H1 (cell line): ENCODE results near the gene CDC42SE1. TPM values are rescaled to one million over a fixed set of nuclear protein-coding genes. Genes with fewer than 3 reads are reported as not detected.

Experiments
- polyA plus RNA-seq, 7 experiments: library from polyadenylated mRNA; depleted of rRNA in 3 of 7; stranded (reverse) in 5 of 7; unstranded in 2 of 7; fragments of >200 nt in 5 of 7; fragments of 200-250 nt in 2 of 7; gene quantifications; 1 replicate in 5 of 7; 2 replicates in 1 of 7; 4 replicates in 1 of 7; pipeline versions ENCODE4 v1.2.1 to v1.2.3, GENCODE V29; 2011 to 2013; ENCODE audit warnings: missing spikeins in 2 of 7, mixed read lengths in 2 of 7
- total RNA-seq: library from RNA; stranded (reverse); fragmentation: NEBNext Ultra II Directional; extraction: Animal tissue kit (Norgen Biotek cat#: 25700); gene quantifications from 2 replicates; pipeline ENCODE4 v1.2.1, GENCODE V29; 2021
- TF ChIP-seq, protein P1 (sequence below): fragments of 300-600 bp; sonication (generic); IDR thresholded peaks from 2 replicates; pipeline ENCODE4 v1.7.1; 2012; ENCODE audit warnings: low read length, moderate library complexity, mild to moderate bottlenecking, inconsistent platforms; ENCODE audit not compliant: insufficient replicate concordance

Gene CDC42SE1
- total and polyA plus RNA-seq, 2 of the 8 experiments (the other 6 are each of a cell fraction or from before 2014, with no cell fraction given) = 30.5 to 74.1 TPM

- TF ChIP-seq, protein P1, sequence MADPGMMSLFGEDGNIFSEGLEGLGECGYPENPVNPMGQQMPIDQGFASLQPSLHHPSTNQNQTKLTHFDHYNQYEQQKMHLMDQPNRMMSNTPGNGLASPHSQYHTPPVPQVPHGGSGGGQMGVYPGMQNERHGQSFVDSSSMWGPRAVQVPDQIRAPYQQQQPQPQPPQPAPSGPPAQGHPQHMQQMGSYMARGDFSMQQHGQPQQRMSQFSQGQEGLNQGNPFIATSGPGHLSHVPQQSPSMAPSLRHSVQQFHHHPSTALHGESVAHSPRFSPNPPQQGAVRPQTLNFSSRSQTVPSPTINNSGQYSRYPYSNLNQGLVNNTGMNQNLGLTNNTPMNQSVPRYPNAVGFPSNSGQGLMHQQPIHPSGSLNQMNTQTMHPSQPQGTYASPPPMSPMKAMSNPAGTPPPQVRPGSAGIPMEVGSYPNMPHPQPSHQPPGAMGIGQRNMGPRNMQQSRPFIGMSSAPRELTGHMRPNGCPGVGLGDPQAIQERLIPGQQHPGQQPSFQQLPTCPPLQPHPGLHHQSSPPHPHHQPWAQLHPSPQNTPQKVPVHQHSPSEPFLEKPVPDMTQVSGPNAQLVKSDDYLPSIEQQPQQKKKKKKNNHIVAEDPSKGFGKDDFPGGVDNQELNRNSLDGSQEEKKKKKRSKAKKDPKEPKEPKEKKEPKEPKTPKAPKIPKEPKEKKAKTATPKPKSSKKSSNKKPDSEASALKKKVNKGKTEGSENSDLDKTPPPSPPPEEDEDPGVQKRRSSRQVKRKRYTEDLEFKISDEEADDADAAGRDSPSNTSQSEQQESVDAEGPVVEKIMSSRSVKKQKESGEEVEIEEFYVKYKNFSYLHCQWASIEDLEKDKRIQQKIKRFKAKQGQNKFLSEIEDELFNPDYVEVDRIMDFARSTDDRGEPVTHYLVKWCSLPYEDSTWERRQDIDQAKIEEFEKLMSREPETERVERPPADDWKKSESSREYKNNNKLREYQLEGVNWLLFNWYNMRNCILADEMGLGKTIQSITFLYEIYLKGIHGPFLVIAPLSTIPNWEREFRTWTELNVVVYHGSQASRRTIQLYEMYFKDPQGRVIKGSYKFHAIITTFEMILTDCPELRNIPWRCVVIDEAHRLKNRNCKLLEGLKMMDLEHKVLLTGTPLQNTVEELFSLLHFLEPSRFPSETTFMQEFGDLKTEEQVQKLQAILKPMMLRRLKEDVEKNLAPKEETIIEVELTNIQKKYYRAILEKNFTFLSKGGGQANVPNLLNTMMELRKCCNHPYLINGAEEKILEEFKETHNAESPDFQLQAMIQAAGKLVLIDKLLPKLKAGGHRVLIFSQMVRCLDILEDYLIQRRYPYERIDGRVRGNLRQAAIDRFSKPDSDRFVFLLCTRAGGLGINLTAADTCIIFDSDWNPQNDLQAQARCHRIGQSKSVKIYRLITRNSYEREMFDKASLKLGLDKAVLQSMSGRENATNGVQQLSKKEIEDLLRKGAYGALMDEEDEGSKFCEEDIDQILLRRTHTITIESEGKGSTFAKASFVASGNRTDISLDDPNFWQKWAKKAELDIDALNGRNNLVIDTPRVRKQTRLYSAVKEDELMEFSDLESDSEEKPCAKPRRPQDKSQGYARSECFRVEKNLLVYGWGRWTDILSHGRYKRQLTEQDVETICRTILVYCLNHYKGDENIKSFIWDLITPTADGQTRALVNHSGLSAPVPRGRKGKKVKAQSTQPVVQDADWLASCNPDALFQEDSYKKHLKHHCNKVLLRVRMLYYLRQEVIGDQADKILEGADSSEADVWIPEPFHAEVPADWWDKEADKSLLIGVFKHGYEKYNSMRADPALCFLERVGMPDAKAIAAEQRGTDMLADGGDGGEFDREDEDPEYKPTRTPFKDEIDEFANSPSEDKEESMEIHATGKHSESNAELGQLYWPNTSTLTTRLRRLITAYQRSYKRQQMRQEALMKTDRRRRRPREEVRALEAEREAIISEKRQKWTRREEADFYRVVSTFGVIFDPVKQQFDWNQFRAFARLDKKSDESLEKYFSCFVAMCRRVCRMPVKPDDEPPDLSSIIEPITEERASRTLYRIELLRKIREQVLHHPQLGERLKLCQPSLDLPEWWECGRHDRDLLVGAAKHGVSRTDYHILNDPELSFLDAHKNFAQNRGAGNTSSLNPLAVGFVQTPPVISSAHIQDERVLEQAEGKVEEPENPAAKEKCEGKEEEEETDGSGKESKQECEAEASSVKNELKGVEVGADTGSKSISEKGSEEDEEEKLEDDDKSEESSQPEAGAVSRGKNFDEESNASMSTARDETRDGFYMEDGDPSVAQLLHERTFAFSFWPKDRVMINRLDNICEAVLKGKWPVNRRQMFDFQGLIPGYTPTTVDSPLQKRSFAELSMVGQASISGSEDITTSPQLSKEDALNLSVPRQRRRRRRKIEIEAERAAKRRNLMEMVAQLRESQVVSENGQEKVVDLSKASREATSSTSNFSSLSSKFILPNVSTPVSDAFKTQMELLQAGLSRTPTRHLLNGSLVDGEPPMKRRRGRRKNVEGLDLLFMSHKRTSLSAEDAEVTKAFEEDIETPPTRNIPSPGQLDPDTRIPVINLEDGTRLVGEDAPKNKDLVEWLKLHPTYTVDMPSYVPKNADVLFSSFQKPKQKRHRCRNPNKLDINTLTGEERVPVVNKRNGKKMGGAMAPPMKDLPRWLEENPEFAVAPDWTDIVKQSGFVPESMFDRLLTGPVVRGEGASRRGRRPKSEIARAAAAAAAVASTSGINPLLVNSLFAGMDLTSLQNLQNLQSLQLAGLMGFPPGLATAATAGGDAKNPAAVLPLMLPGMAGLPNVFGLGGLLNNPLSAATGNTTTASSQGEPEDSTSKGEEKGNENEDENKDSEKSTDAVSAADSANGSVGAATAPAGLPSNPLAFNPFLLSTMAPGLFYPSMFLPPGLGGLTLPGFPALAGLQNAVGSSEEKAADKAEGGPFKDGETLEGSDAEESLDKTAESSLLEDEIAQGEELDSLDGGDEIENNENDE = no peak
These were observed 19.9 kb downstream of the CDC42SE1 start (continued) for GRCh38 chr1:151039521-151039920.
